H9 (cell line): Measurements from ENCODE around the gene TTC7B. TPM values are rescaled to one million over a fixed set of nuclear protein-coding genes. Genes with fewer than 3 reads are reported as not detected.

ENCODE experiments used
- DNase-seq: peaks from one replicate; pipeline ENCODE4 v3.0.0-alpha.2; 2017
- H2AFZ ChIP-seq: one replicate; pipeline ENCODE4 v1.6.1; 2013; ENCODE audit warnings: mild to moderate bottlenecking, low read length, control low read depth, moderate library complexity
- H2AK5ac ChIP-seq: 2 replicates; pipeline ENCODE4 v1.6.1; 2013; ENCODE audit warnings: low read length, control low read depth, mixed read lengths; ENCODE audit not compliant: insufficient read length
- H2BK120ac ChIP-seq: one replicate; pipeline ENCODE4 v1.6.1; 2013; ENCODE audit warnings: low read depth, mild to moderate bottlenecking, low read length, control low read depth, inconsistent platforms; ENCODE audit not compliant: poor library complexity, severe bottlenecking
- H2BK12ac ChIP-seq: 2 replicates; pipeline ENCODE4 v1.6.1; 2013; ENCODE audit warnings: low read length, control low read depth, mixed read lengths, low read depth; ENCODE audit not compliant: insufficient read length
- H2BK15ac ChIP-seq: 2 replicates; pipeline ENCODE4 v1.6.1; 2013; ENCODE audit warnings: low read depth, low read length, control low read depth
- H2BK20ac ChIP-seq: one replicate; pipeline ENCODE4 v1.6.1; 2013; ENCODE audit warnings: low read depth, mild to moderate bottlenecking, low read length, control low read depth, inconsistent platforms; ENCODE audit not compliant: poor library complexity, severe bottlenecking
- H2BK5ac ChIP-seq: 2 replicates; pipeline ENCODE4 v1.6.1; 2013; ENCODE audit warnings: low read length, control low read depth, mixed read lengths; ENCODE audit not compliant: insufficient read length
- H3K14ac ChIP-seq: 2 replicates; pipeline ENCODE4 v1.6.1; 2013; ENCODE audit warnings: low read length, control low read depth; ENCODE audit not compliant: insufficient read depth
- H3K18ac ChIP-seq: 2 replicates; pipeline ENCODE4 v1.6.1; 2013; ENCODE audit warnings: low read depth, mild to moderate bottlenecking, mixed read lengths, low read length, control low read depth; ENCODE audit not compliant: insufficient read length
- H3K23ac ChIP-seq: 2 replicates; pipeline ENCODE4 v1.6.1; 2013; ENCODE audit warnings: low read length, control low read depth, mixed read lengths, low read depth; ENCODE audit not compliant: insufficient read length
- H3K23me2 ChIP-seq: 2 replicates; pipeline ENCODE4 v1.6.1; 2013; ENCODE audit warnings: low read depth, mild to moderate bottlenecking, mixed read lengths, low read length, control low read depth; ENCODE audit not compliant: insufficient read length, poor library complexity, severe bottlenecking
- H3K27ac ChIP-seq: 2 replicates; pipeline ENCODE4 v1.5.1; 2013; ENCODE audit warnings: low read length, control low read depth, mixed read lengths, low read depth; ENCODE audit not compliant: insufficient read length
- H3K27me3 ChIP-seq: 2 replicates; pipeline ENCODE4 v1.6.1; 2013; ENCODE audit warnings: low read length, control low read depth, inconsistent platforms; ENCODE audit not compliant: insufficient read depth
- H3K4ac ChIP-seq: 2 replicates; pipeline ENCODE4 v1.6.1; 2013; ENCODE audit warnings: low read depth, mild to moderate bottlenecking, control low read depth, inconsistent platforms, low read length, moderate library complexity
- H3K4me1 ChIP-seq: 2 replicates; pipeline ENCODE4 v1.6.1; 2013; ENCODE audit warnings: low read length, control low read depth, inconsistent platforms; ENCODE audit not compliant: insufficient read depth
- H3K4me2 ChIP-seq: 2 replicates; pipeline ENCODE4 v1.6.1; 2013; ENCODE audit warnings: low read length, control low read depth, mixed read lengths; ENCODE audit not compliant: insufficient read length, insufficient read depth
- H3K56ac ChIP-seq: 2 replicates; pipeline ENCODE4 v1.6.1; 2013; ENCODE audit warnings: low read depth, mild to moderate bottlenecking, mixed read lengths, low read length, control low read depth; ENCODE audit not compliant: insufficient read length
- H3K79me1 ChIP-seq: 2 replicates; pipeline ENCODE4 v1.6.1; 2013; ENCODE audit warnings: low read depth, mild to moderate bottlenecking, moderate library complexity, low read length, control low read depth, inconsistent platforms; ENCODE audit not compliant: insufficient read depth, poor library complexity, severe bottlenecking
- H3K79me2 ChIP-seq: 2 replicates; pipeline ENCODE4 v1.6.1; 2013; ENCODE audit warnings: low read length, control low read depth, inconsistent platforms; ENCODE audit not compliant: insufficient read depth
- H3K9ac ChIP-seq: 2 replicates; pipeline ENCODE4 v1.6.1; 2013; ENCODE audit warnings: low read length, control low read depth, mixed read lengths; ENCODE audit not compliant: insufficient read length; ENCODE audit errors: extremely low read depth
- H3K9me3 ChIP-seq: one replicate; pipeline ENCODE4 v1.6.1; 2013; ENCODE audit warnings: low read depth, low read length, inconsistent platforms; ENCODE audit not compliant: control insufficient read depth
- H3T11ph ChIP-seq: one replicate; pipeline ENCODE4 v1.6.1; 2013; ENCODE audit warnings: mild to moderate bottlenecking, low read length, control low read depth, inconsistent platforms
- H4K20me1 ChIP-seq: one replicate; pipeline ENCODE4 v1.6.1; 2013; ENCODE audit not compliant: control insufficient read depth, insufficient read length, insufficient read depth
- H4K5ac ChIP-seq: 2 replicates; pipeline ENCODE4 v1.6.1; 2013; ENCODE audit warnings: low read depth, mild to moderate bottlenecking, mixed read lengths, low read length, control low read depth; ENCODE audit not compliant: insufficient read length
- H4K8ac ChIP-seq: replicated peaks from 2 replicates; pipeline ENCODE4 v1.6.1; 2013; ENCODE audit warnings: low read length, control low read depth, mixed read lengths, low read depth; ENCODE audit not compliant: insufficient read length
- H4K91ac ChIP-seq: 2 replicates; pipeline ENCODE4 v1.6.1; 2013; ENCODE audit warnings: low read depth, mild to moderate bottlenecking, moderate library complexity, mixed read lengths, low read length, control low read depth; ENCODE audit not compliant: insufficient read length
- H3K27ac Mint-ChIP-seq, 3 experiments: 2 replicates in 2 of 3; 3 replicates in 1 of 3; pipeline ENCODE4 v1.8.0; 2020 to 2021; ENCODE audit warnings: mixed read lengths in 3 of 3, mild to moderate bottlenecking in 1 of 3, moderate library complexity in 1 of 3
- H3K27me3 Mint-ChIP-seq: 2 replicates; pipeline ENCODE4 v1.8.0; 2021; ENCODE audit warnings: low read depth, mild to moderate bottlenecking, moderate library complexity, mixed read lengths
- H3K36me3 Mint-ChIP-seq, 3 experiments: 2 replicates in 2 of 3; 3 replicates in 1 of 3; pipeline ENCODE4 v1.8.0; 2020 to 2021; ENCODE audit warnings: low read depth in 3 of 3, mixed read lengths in 3 of 3; ENCODE audit not compliant: insufficient read depth in 1 of 3
- H3K4me1 Mint-ChIP-seq, 2 experiments: 2 replicates each; pipeline ENCODE4 v1.8.0; 2020; ENCODE audit warnings: mixed read lengths in 2 of 2
- H3K4me3 Mint-ChIP-seq, 2 experiments: 2 replicates in 1 of 2; 3 replicates in 1 of 2; pipeline ENCODE4 v1.8.0; 2020 to 2021; ENCODE audit warnings: mild to moderate bottlenecking in 2 of 2, mixed read lengths in 2 of 2, moderate library complexity in 1 of 2
- H3K9me3 Mint-ChIP-seq, 2 experiments: 2 replicates in 1 of 2; 3 replicates in 1 of 2; pipeline ENCODE4 v1.8.0; 2020; ENCODE audit warnings: mild to moderate bottlenecking in 2 of 2, mixed read lengths in 2 of 2, moderate library complexity in 1 of 2
- WGBS: extraction: QIAGEN DNeasy Blood & Tissue Kit; methylation state at CpG from one replicate; pipeline ENCODE4 v1.1.7; 2013; ENCODE audit warnings: missing lambda C conversion rate, low lambda C conversion rate, mixed read lengths; ENCODE audit not compliant: insufficient read length; ENCODE audit errors: extremely low coverage; 5-methylcytosine and 5-hydroxymethylcytosine counted together
- total RNA-seq: library from RNA; stranded (reverse); gene quantifications from 2 replicates; pipeline ENCODE4 v1.2.1, GENCODE V29; 2021
- TF ChIP-seq, protein P1 (sequence below): fragments of 200-600 bp; sonication (generic); conservative IDR thresholded peaks from 3 replicates; pipeline ENCODE4 v1.8.0; 2021; ENCODE audit warnings: antibody characterized with exemption, mild to moderate bottlenecking

The TTC7B gene
- total RNA-seq, 1 experiment from 2014 or later: 33.7 TPM

DNA sequence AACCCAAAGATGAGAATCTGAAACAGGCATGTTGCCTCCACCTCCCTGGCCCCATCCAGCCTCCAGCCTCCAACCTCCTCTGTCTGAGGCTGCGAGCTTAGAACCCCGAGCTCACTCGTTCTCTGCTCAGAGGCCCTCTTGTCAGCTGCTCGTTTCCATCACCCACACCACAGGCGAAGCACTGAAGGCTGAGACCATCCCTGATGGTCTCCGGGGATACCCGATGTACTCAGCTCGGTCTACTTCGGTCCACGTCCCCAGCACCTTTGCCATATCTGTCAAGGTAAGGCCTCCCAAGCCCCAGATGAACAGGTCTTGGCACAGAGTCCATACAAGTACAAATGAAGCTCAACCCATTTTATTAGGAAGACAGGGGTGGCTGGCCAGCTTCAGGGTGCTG lies 72.4 kb downstream of the TTC7B start:
- Mint-ChIP-seq H3K27me3 (no peaks in the 10 kb centered on the region), H3K36me3 (peaks cover 0 to 4% (median 0%) of the 10 kb centered on the region in 3 experiments; a peak in 2 of 7 replicates), H3K9me3 (peaks cover 4 to 7% of the 10 kb centered on the region in 2 experiments), H3K4me3 (no peak overlapping the region), H3K27ac (no peak overlapping the region), H3K4me1 (peaks cover 10 to 14% of the 10 kb centered on the region in 2 experiments)
- Histone ChIP-seq H3K79me1 (no peaks in the 10 kb centered on the region), H4K20me1 (no peaks in the 10 kb centered on the region), H3K23me2 (no peaks in the 10 kb centered on the region), H2AFZ (no peak overlapping the region), H2BK12ac (no peak overlapping the region), H2BK15ac (no peak overlapping the region), H2AK5ac (no peak overlapping the region), H3K56ac (no peak overlapping the region), H3K14ac (no peak overlapping the region), H3T11ph (no peak overlapping the region), H3K4me1 (no peaks in the 10 kb centered on the region), H2BK5ac (no peak overlapping the region), H3K79me2 (no peaks in the 10 kb centered on the region), H3K27me3 (no peaks in the 10 kb centered on the region), H2BK120ac (no peak overlapping the region), H4K5ac (no peak overlapping the region), H4K91ac (no peak overlapping the region), H3K27ac (no peak overlapping the region), H3K9me3 (no peaks in the 10 kb centered on the region), H2BK20ac (no peak overlapping the region), H3K18ac (no peak overlapping the region), H3K9ac (no peak overlapping the region), H3K4ac (no peak overlapping the region), H3K4me2 (no peak overlapping the region), H4K8ac (no peak overlapping the region), H3K23ac (no peak overlapping the region)
- TF ChIP-seq, protein P1, sequence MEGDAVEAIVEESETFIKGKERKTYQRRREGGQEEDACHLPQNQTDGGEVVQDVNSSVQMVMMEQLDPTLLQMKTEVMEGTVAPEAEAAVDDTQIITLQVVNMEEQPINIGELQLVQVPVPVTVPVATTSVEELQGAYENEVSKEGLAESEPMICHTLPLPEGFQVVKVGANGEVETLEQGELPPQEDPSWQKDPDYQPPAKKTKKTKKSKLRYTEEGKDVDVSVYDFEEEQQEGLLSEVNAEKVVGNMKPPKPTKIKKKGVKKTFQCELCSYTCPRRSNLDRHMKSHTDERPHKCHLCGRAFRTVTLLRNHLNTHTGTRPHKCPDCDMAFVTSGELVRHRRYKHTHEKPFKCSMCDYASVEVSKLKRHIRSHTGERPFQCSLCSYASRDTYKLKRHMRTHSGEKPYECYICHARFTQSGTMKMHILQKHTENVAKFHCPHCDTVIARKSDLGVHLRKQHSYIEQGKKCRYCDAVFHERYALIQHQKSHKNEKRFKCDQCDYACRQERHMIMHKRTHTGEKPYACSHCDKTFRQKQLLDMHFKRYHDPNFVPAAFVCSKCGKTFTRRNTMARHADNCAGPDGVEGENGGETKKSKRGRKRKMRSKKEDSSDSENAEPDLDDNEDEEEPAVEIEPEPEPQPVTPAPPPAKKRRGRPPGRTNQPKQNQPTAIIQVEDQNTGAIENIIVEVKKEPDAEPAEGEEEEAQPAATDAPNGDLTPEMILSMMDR: no peak
- DNase-seq: no peak
- WGBS: no CpG with 5 or more reads among the region's 10 CpGs
